ENCODE data around the gene MED27.

Gene MED27

GRCh38 chr9:131856105-131856504 is 223.6 kb downstream of the MED27 start:
- DNase-seq (ENCODE audit: low spot score) = no peak
- Histone ChIP-seq H3K9me3 (ENCODE audit: severe bottlenecking) (no peaks in the 10 kb centered on the region), H3K27ac (ENCODE audit: poor library complexity, severe bottlenecking) (no peak overlapping the region), H3K4me3 (ENCODE audit: severe bottlenecking) (no peak overlapping the region), H3K27me3 (ENCODE audit: insufficient read depth, poor library complexity, severe bottlenecking) (no peaks in the 10 kb centered on the region), H3K36me3 (ENCODE audit: low read depth) (no peaks in the 10 kb centered on the region), H3K4me1 (ENCODE audit: insufficient read depth, poor library complexity, severe bottlenecking) (no peaks in the 10 kb centered on the region)
- ATAC-seq (ENCODE audit: low read depth) = no peak; the same call in 2 of the 3 replicates
- TF ChIP-seq CTCF (IDR thresholded peaks at IDR 0.05; ENCODE audit: poor library complexity, severe bottlenecking) = no peak

GRCh38 chr9:131854896-131855613 is 224.6 kb downstream of the MED27 start:
- Histone ChIP-seq H3K9me3 (ENCODE audit: severe bottlenecking) (no peaks in the 10 kb centered on the region), H3K27me3 (ENCODE audit: insufficient read depth, poor library complexity, severe bottlenecking) (no peaks in the 10 kb centered on the region), H3K27ac (ENCODE audit: poor library complexity, severe bottlenecking) (no peak overlapping the region), H3K4me1 (ENCODE audit: insufficient read depth, poor library complexity, severe bottlenecking) (no peaks in the 10 kb centered on the region), H3K4me3 (ENCODE audit: severe bottlenecking) (no peak overlapping the region), H3K36me3 (ENCODE audit: low read depth) (no peaks in the 10 kb centered on the region)
- DNase-seq (ENCODE audit: low spot score) (no peak), ATAC-seq (ENCODE audit: low read depth) (no peak)
- no peak for TF ChIP-seq CTCF (IDR thresholded peaks at IDR 0.05; ENCODE audit: poor library complexity, severe bottlenecking)

DNA sequence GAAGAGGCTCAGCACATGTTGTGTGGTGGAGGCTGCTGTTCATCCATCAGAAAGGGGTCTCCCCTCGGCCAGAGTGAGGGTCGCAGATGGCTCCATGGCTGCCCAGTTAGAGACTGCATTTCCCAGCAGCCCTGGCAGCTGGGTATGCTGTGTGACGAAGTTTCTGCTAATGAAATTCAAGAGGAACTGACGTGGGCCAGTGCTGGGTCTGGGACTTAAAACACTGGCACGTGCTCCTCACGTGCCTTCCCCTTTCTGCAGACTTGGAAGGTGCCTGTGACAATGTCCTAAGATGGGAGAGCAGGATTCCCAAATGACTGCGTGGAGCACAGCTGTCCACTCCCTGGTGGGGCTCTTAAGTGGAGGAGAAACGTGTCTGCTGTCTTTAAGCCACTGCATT is 225.3 kb downstream of the MED27 start:
- TF ChIP-seq CTCF (IDR thresholded peaks at IDR 0.05; ENCODE audit: poor library complexity, severe bottlenecking) = no peak
- H3K9me3 ChIP-seq (ENCODE audit: severe bottlenecking) = no peaks in the 10 kb centered on the region
- no peak overlapping the region for H3K4me3 ChIP-seq (ENCODE audit: severe bottlenecking)
- no peak overlapping the region for H3K27ac ChIP-seq (ENCODE audit: poor library complexity, severe bottlenecking)
- no peaks in the 10 kb centered on the region for H3K4me1 ChIP-seq (ENCODE audit: insufficient read depth, poor library complexity, severe bottlenecking)
- DNase-seq (ENCODE audit: low spot score) (no peak), ATAC-seq (ENCODE audit: low read depth) (no peak)
- no peaks in the 10 kb centered on the region for H3K36me3 ChIP-seq (ENCODE audit: low read depth)
- H3K27me3 ChIP-seq (ENCODE audit: insufficient read depth, poor library complexity, severe bottlenecking) = no peaks in the 10 kb centered on the region

DNA sequence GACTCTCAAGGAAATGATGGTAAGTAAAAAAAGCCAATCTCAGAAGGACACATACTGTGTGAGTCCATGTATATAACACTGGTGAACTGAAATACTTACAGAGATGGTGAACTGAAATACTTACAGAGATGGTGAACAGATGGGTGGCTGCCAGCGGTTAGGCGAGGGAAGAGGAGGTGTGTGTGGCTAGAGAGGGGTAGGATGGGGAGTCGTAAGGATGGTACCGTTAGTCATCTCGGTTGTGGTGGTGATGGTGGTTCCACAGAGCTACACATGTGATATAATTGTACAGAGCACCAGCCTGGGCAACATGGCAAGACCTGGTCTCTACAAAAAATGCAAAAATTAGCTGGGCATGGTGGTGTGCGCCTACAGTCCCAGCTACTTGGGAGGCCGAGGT is 226.2 kb downstream of the MED27 start:
- H3K27ac ChIP-seq (ENCODE audit: poor library complexity, severe bottlenecking) = no peak overlapping the region
- no peak for DNase-seq (ENCODE audit: low spot score)
- no peaks in the 10 kb centered on the region for H3K9me3 ChIP-seq (ENCODE audit: severe bottlenecking)
- no peak for ATAC-seq (ENCODE audit: low read depth)
- no peaks in the 10 kb centered on the region for H3K4me1 ChIP-seq (ENCODE audit: insufficient read depth, poor library complexity, severe bottlenecking)
- no peaks in the 10 kb centered on the region for H3K27me3 ChIP-seq (ENCODE audit: insufficient read depth, poor library complexity, severe bottlenecking)
- H3K4me3 ChIP-seq (ENCODE audit: severe bottlenecking) = no peak overlapping the region
- H3K36me3 ChIP-seq (ENCODE audit: low read depth) = no peaks in the 10 kb centered on the region
- no peak for TF ChIP-seq CTCF (IDR thresholded peaks at IDR 0.05; ENCODE audit: poor library complexity, severe bottlenecking)

GRCh38 chr9:131851414-131851813 is 228.3 kb downstream of the MED27 start:
- Histone ChIP-seq H3K4me1 (ENCODE audit: insufficient read depth, poor library complexity, severe bottlenecking) (no peaks in the 10 kb centered on the region), H3K4me3 (ENCODE audit: severe bottlenecking) (no peak overlapping the region), H3K27me3 (ENCODE audit: insufficient read depth, poor library complexity, severe bottlenecking) (no peaks in the 10 kb centered on the region), H3K27ac (ENCODE audit: poor library complexity, severe bottlenecking) (no peak overlapping the region), H3K36me3 (ENCODE audit: low read depth) (no peaks in the 10 kb centered on the region), H3K9me3 (ENCODE audit: severe bottlenecking) (no peaks in the 10 kb centered on the region)
- ATAC-seq (ENCODE audit: low read depth) (no peak), DNase-seq (ENCODE audit: low spot score) (no peak)
- TF ChIP-seq CTCF (IDR thresholded peaks at IDR 0.05; ENCODE audit: poor library complexity, severe bottlenecking) = no peak

Data from RWPE2 (cell line).